Tibial artery (tissue), 4 donors: ENCODE results near the gene RAB31.

Experiments
- DNase-seq, 2 donors: peaks; one replicate each; pipeline ENCODE4 v3.0.0-alpha.2; 2019
- H3K27ac ChIP-seq, 2 donors: fragments of 200-600 bp; sonication (generic) in 1 of 2; 1 replicate in 1 of 2; 2 replicates in 1 of 2; pipeline ENCODE4 v1.5.1; 2018 to 2019; ENCODE audit warnings: mild to moderate bottlenecking in 1 of 2
- H3K27me3 ChIP-seq, 2 donors: fragments of 200-600 bp; sonication (generic) in 1 of 2; one replicate each; pipeline versions ENCODE4 v1.5.1 to v1.6.0; 2016 to 2019
- H3K36me3 ChIP-seq, 3 donors: fragments of 200-600 bp; sonication (generic) in 2 of 3; one replicate each; pipeline ENCODE4 v1.5.1; 2016 to 2019; ENCODE audit warnings: mild to moderate bottlenecking in 2 of 3
- H3K4me1 ChIP-seq, 4 donors: fragments of 200-600 bp; sonication (generic) in 2 of 4; 1 replicate in 3 of 4; 2 replicates in 1 of 4; pipeline ENCODE4 v1.5.1; 2016 to 2019
- H3K4me3 ChIP-seq, 2 donors: fragments of 200-600 bp; sonication (generic) in 1 of 2; 1 replicate in 1 of 2; 2 replicates in 1 of 2; pipeline ENCODE4 v1.5.1; 2018 to 2019; ENCODE audit warnings: mild to moderate bottlenecking in 2 of 2
- H3K9me3 ChIP-seq, 3 donors: fragments of 200-600 bp; sonication (generic) in 1 of 3; one replicate each; pipeline ENCODE4 v1.5.1; 2016 to 2019
- CTCF ChIP-seq, 2 experiments: fragments of 200-600 bp in 1 of 2; fragments of 450-650 bp in 1 of 2; IDR thresholded peaks; one replicate each; pipeline ENCODE4 v1.5.1; 2017 to 2019; ENCODE audit warnings: antibody characterized with exemption in 2 of 2, mild to moderate bottlenecking in 1 of 2, moderate library complexity in 1 of 2
- intact Hi-C: fragments of 100-400 bp; cut with DNase I; formaldehyde crosslinking; loops from one replicate; pipeline ENCODE4 v1.15.0; 2023; ENCODE audit warnings: low total_unique reads

RAB31 gene

GRCh38 chr18:9715978-9716774, 8.1 kb downstream of the RAB31 start:
- Histone ChIP-seq H3K27me3 (no peaks in the 10 kb centered on the region), H3K9me3 (no peaks in the 10 kb centered on the region), H3K36me3 (no peaks in the 10 kb centered on the region), H3K4me3 (no peak overlapping the region), H3K27ac (no peak overlapping the region), H3K4me1 (peaks cover 0 to 57% (median 19%) of the 10 kb centered on the region in 4 donors)
- intact Hi-C loops, result no loop called here
- no peak for DNase-seq
- no peak for TF ChIP-seq CTCF (IDR thresholded peaks at IDR 0.05)

GRCh38 chr18:9716780-9717563, 8.9 kb downstream of the RAB31 start:
- no peak for DNase-seq
- Histone ChIP-seq H3K4me3 (no peak overlapping the region), H3K27me3 (no peaks in the 10 kb centered on the region), H3K27ac (no peak overlapping the region), H3K36me3 (no peaks in the 10 kb centered on the region), H3K9me3 (no peaks in the 10 kb centered on the region), H3K4me1 (peaks cover 0 to 54% (median 12%) of the 10 kb centered on the region in 4 donors)
- intact Hi-C loops, result no loop called here
- no peak for TF ChIP-seq CTCF (IDR thresholded peaks at IDR 0.05)

GRCh38 chr18:9719421-9719981, 11.4 kb downstream of the RAB31 start:
- H3K9me3 ChIP-seq, result no peaks in the 10 kb centered on the region
- peak in 1 of 2 donors; percentile 85 for DNase-seq
- H3K27ac ChIP-seq, result peak overlapping the region; percentile 44 to 61
- peaks cover 0 to 35% (median 10%) of the 10 kb centered on the region in 4 donors for H3K4me1 ChIP-seq
- intact Hi-C loops, result no loop called here
- peaks cover 0 to 10% (median 5%) of the 10 kb centered on the region in 3 donors for H3K36me3 ChIP-seq
- TF ChIP-seq CTCF (IDR thresholded peaks at IDR 0.05), result no peak
- no peaks in the 10 kb centered on the region for H3K27me3 ChIP-seq
- peak overlapping the region; percentile 5 to 36 for H3K4me3 ChIP-seq

GRCh38 chr18:9720327-9720726, 12.2 kb downstream of the RAB31 start:
- Histone ChIP-seq H3K36me3 (peaks cover 0 to 15% (median 11%) of the 10 kb centered on the region in 3 donors), H3K27ac (peak overlapping the region; percentile 44 to 61), H3K4me1 (peaks cover 0 to 29% (median 10%) of the 10 kb centered on the region in 4 donors), H3K4me3 (no peak overlapping the region), H3K27me3 (no peaks in the 10 kb centered on the region), H3K9me3 (no peaks in the 10 kb centered on the region)
- intact Hi-C loops, result no loop called here
- no peak for TF ChIP-seq CTCF (IDR thresholded peaks at IDR 0.05)
- no peak for DNase-seq

GRCh38 chr18:9721893-9722550, 13.9 kb downstream of the RAB31 start:
- Histone ChIP-seq H3K27me3 (no peaks in the 10 kb centered on the region), H3K9me3 (no peaks in the 10 kb centered on the region), H3K36me3 (peaks cover 0 to 15% (median 11%) of the 10 kb centered on the region in 3 donors), H3K27ac (no peak overlapping the region), H3K4me3 (no peak overlapping the region), H3K4me1 (peaks cover 0 to 34% (median 10%) of the 10 kb centered on the region in 4 donors)
- intact Hi-C loops, result no loop called here
- TF ChIP-seq CTCF (IDR thresholded peaks at IDR 0.05), result no peak
- no peak for DNase-seq
